GM18507 (cell line): ENCODE measurements around the gene LRRC75B.

Experiments used
- DNase-seq: peaks from one replicate; pipeline ENCODE4 v3.0.0; 2011; ENCODE audit warnings: low read depth; ENCODE audit not compliant: insufficient read length; ENCODE audit errors: extremely low spot score
- FAIRE-seq: peaks from 2 replicates; lab custom pipeline; 2011; peaks lifted over from hg19 to GRCh38; lab: Jason Lieb, UNC

LRRC75B gene

GRCh38 chr22:24588757-24589481 is 4.0 kb downstream of the LRRC75B start:
- DNase-seq (no peak), FAIRE-seq (no peak)

GRCh38 chr22:24588381-24588756 is 4.5 kb downstream of the LRRC75B start:
- FAIRE-seq: no peak

GRCh38 chr22:24587948-24588347 is 4.9 kb downstream of the LRRC75B start:
- FAIRE-seq (no peak), DNase-seq (no peak)

More at GRCh38 chr22:24588381-24588756, 4.5 kb downstream of the LRRC75B start:
- DNase-seq: no peak

GRCh38 chr22:24587251-24587650 is 5.6 kb downstream of the LRRC75B start:
- FAIRE-seq (no peak), DNase-seq (no peak)

- DNase-seq (no peak), FAIRE-seq (no peak)
Measured at GRCh38 chr22:24585927-24586546, 6.8 kb downstream of the LRRC75B start.

- DNase-seq (no peak), FAIRE-seq (no peak)
Measured at GRCh38 chr22:24585461-24585860, 7.4 kb downstream of the LRRC75B start.

- FAIRE-seq (no peak), DNase-seq (no peak)
Measured at GRCh38 chr22:24584871-24585411, 7.9 kb downstream of the LRRC75B start.

GRCh38 chr22:24584166-24584790 is 8.6 kb downstream of the LRRC75B start:
- DNase-seq: no peak
- no peak for FAIRE-seq

GRCh38 chr22:24583221-24584165 is 9.4 kb downstream of the LRRC75B start:
- no peak for FAIRE-seq

GRCh38 chr22:24582056-24582814 is 10.6 kb downstream of the LRRC75B start:
- DNase-seq (no peak), FAIRE-seq (no peak)

More at GRCh38 chr22:24583221-24584165, 9.4 kb downstream of the LRRC75B start:
- DNase-seq: no peak

- no peak for DNase-seq
- no peak for FAIRE-seq
Measured at GRCh38 chr22:24580276-24580675, 12.6 kb downstream of the LRRC75B start.

- FAIRE-seq (no peak), DNase-seq (no peak)
Measured at GRCh38 chr22:24579258-24579601, 13.6 kb downstream of the LRRC75B start.

- FAIRE-seq (peak; percentile 15), DNase-seq (no peak)
Measured at GRCh38 chr22:24578355-24579257, 14.3 kb downstream of the LRRC75B start.

GRCh38 chr22:24576778-24577177 is 16.1 kb downstream of the LRRC75B start:
- DNase-seq (no peak), FAIRE-seq (no peak)

GRCh38 chr22:24571266-24571665 is 21.6 kb downstream of the LRRC75B start:
- FAIRE-seq: no peak
- DNase-seq: no peak

GRCh38 chr22:24567668-24568067 is 25.2 kb downstream of the LRRC75B start:
- FAIRE-seq (peak; percentile 77), DNase-seq (no peak)

GRCh38 chr22:24566899-24567511 is 25.9 kb downstream of the LRRC75B start:
- DNase-seq: no peak

More at GRCh38 chr22:24566899-24567511, 25.9 kb downstream of the LRRC75B start:
- no peak for FAIRE-seq
